K562 (cell line): ENCODE data around the gene ARF1. TPM values are rescaled to one million over a fixed set of nuclear protein-coding genes. Genes with fewer than 3 reads are reported as not detected.

ENCODE experiments used
- BCLAF1 ChIP-seq, 2 experiments: fragments of 450-650 bp in 1 of 2; IDR thresholded peaks; 2 replicates each; pipeline ENCODE4 v1.6.1; 2011 to 2017; ENCODE audit warnings: low read depth in 2 of 2, antibody characterized with exemption in 1 of 2, borderline replicate concordance in 1 of 2, low read length in 1 of 2, mild to moderate bottlenecking in 1 of 2, mixed read lengths in 1 of 2; ENCODE audit not compliant: control insufficient read depth in 1 of 2
- BMI1 ChIP-seq: fragments of 150-350 bp; IDR thresholded peaks from 2 replicates; pipeline ENCODE4 v1.6.1; 2014; ENCODE audit warnings: low read length
- GTF2F1 ChIP-seq: IDR thresholded peaks from 2 replicates; pipeline ENCODE4 v1.6.1; 2011; ENCODE audit warnings: low read depth, low read length, improper control_type of control experiment
- KAT2B ChIP-seq: IDR thresholded peaks from one replicate; pipeline ENCODE4 v1.6.1; 2012; ENCODE audit warnings: low read depth, mild to moderate bottlenecking, control low read depth, inconsistent platforms, low read length, moderate library complexity
- MAFF ChIP-seq: IDR thresholded peaks from 2 replicates; pipeline ENCODE4 v1.6.1; 2012; ENCODE audit warnings: low read length, improper control_type of control experiment
- MEIS2 ChIP-seq: fragments of 450-650 bp; IDR thresholded peaks from 2 replicates; pipeline ENCODE4 v1.6.1; 2014; ENCODE audit warnings: mild to moderate bottlenecking; ENCODE audit not compliant: partially characterized antibody
- MXI1 ChIP-seq: IDR thresholded peaks from 2 replicates; pipeline ENCODE4 v1.6.1; 2011; ENCODE audit warnings: low read depth, mild to moderate bottlenecking, improper control_type of control experiment, low read length
- NCOR1 ChIP-seq: fragments of 450-650 bp; IDR thresholded peaks from 2 replicates; pipeline ENCODE4 v1.6.1; 2016; ENCODE audit warnings: mild to moderate bottlenecking, moderate library complexity
- NFRKB ChIP-seq: fragments of 450-650 bp; IDR thresholded peaks from 2 replicates; pipeline ENCODE4 v1.6.1; 2016; ENCODE audit warnings: low read depth
- NRF1 ChIP-seq, 2 experiments: fragments of 450-650 bp; IDR thresholded peaks in 1 of 2; conservative IDR thresholded peaks in 1 of 2; 2 replicates each; pipeline ENCODE4 v1.6.1; 2014; ENCODE audit warnings: mild to moderate bottlenecking in 2 of 2
- PHB2 ChIP-seq: fragments of 450-650 bp; IDR thresholded peaks from 2 replicates; pipeline ENCODE4 v1.6.1; 2017; ENCODE audit warnings: low read depth
- SMAD4 ChIP-seq: fragments of 250-450 bp; sonication (Bioruptor Pico); conservative IDR thresholded peaks from 2 replicates; pipeline ENCODE4 v1.8.0; 2021; ENCODE audit warnings: inconsistent platforms, mild to moderate bottlenecking, moderate library complexity
- TARDBP ChIP-seq: fragments of 450-650 bp; IDR thresholded peaks from 2 replicates; pipeline ENCODE4 v1.6.1; 2016
- ZBTB8A ChIP-seq: fragments of 450-650 bp; IDR thresholded peaks from 2 replicates; pipeline ENCODE4 v1.6.1; 2018; ENCODE audit warnings: mild to moderate bottlenecking, moderate library complexity; ENCODE audit not compliant: partially characterized antibody
- ZKSCAN8 ChIP-seq: fragments of 200-800 bp; sonication (Bioruptor generic); IDR thresholded peaks from 2 replicates; pipeline ENCODE4 v1.6.1; 2016; ENCODE audit warnings: missing genetic modification characterization, missing compliant biosample characterization
- ZNF197 ChIP-seq: fragments of 200-800 bp; sonication (Bioruptor generic); IDR thresholded peaks from 2 replicates; pipeline ENCODE4 v1.6.1; 2016; ENCODE audit warnings: low read depth, missing genetic modification characterization, missing compliant biosample characterization
- ZNF282 ChIP-seq: sonication (generic); formaldehyde crosslinking; IDR thresholded peaks from 2 replicates; pipeline ENCODE4 v1.8.1; 2023; ENCODE audit warnings: missing genetic modification reagents
- ZNF512 ChIP-seq: IDR thresholded peaks from 2 replicates; pipeline ENCODE4 v1.6.1; 2016; ENCODE audit warnings: missing genetic modification characterization, missing compliant biosample characterization
- polyA plus RNA-seq, 8 experiments: library from polyadenylated mRNA; depleted of rRNA in 4 of 8; stranded (reverse) in 5 of 8; unstranded in 3 of 8; fragments of >200 nt; fragmentation: Nextera tagmentation in 2 of 8; fragmentation: Illumina TruSeq in 1 of 8; extraction: Ambion mirVana in 2 of 8; extraction: Trizol in 1 of 8; gene quantifications; 2 replicates each; pipeline versions ENCODE4 v1.2.1 to v1.2.3, GENCODE V29; 2011 to 2014; ENCODE audit warnings: inconsistent platforms in 1 of 8, missing spikeins in 1 of 8
- total RNA-seq, 7 experiments: library from RNA; depleted of rRNA in 6 of 7; stranded (reverse); fragments of >200 nt in 6 of 7; fragmentation: Illumina TruSeq in 2 of 7; extraction: Trizol in 2 of 7; gene quantifications; 2 replicates each; pipeline versions ENCODE4 v1.2.1 to v1.2.3, GENCODE V29; 2011 to 2021; ENCODE audit warnings: low replicate concordance in 1 of 7
- TF ChIP-seq, protein P1 (sequence below): fragments of 450-650 bp; formaldehyde crosslinking; IDR thresholded peaks from 2 replicates; pipeline ENCODE4 v1.4.0; 2020; ENCODE audit warnings: mild to moderate bottlenecking, moderate library complexity
- TF ChIP-seq, protein P2 (sequence below): sonication (generic); IDR thresholded peaks from 2 replicates; pipeline ENCODE4 v1.6.1; 2016
- TF ChIP-seq, protein P3 (sequence below): fragments of 450-650 bp; formaldehyde crosslinking; IDR thresholded peaks from 2 replicates; pipeline ENCODE4 v1.4.0; 2020; ENCODE audit warnings: mild to moderate bottlenecking, mixed read lengths

Gene ARF1
- total and polyA plus RNA-seq, 9 of the 15 experiments (the other 6 are each of a cell fraction or from before 2014, with no cell fraction given), result 69.8 to 593 (median 325) TPM

DNA sequence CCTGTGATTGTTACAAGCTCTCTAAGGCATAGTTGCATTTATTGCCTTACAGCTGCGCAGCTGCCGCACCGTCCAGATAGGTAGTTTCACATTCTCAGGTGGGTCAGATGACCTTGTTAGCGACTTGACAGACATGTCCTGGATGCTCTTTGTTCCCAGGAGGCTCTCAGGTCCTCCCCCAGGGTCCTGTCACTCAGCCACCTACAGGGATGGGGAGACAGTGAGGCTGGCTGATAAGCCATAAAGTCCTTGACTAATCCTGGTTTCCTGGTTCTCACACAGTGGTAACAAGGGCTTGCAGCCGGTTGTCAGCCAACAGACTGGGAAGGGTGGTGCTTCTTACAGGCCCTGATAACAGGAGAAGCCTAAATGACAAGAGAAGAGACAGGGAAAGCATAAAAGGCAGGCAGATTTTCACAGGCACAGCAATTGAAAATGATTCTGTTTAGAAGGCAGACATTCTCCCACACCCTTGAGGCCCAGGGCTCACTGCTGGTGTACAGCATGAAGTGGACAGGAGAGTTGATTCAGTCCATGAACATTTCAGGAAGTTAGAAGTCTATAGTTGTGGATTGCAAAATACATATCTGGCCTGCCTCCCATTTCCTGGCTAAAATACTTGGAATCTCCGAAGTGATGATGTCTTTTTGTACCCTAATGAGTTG is 2.9 kb downstream of the ARF1 start (continued):
- TF ChIP-seq, protein P1, sequence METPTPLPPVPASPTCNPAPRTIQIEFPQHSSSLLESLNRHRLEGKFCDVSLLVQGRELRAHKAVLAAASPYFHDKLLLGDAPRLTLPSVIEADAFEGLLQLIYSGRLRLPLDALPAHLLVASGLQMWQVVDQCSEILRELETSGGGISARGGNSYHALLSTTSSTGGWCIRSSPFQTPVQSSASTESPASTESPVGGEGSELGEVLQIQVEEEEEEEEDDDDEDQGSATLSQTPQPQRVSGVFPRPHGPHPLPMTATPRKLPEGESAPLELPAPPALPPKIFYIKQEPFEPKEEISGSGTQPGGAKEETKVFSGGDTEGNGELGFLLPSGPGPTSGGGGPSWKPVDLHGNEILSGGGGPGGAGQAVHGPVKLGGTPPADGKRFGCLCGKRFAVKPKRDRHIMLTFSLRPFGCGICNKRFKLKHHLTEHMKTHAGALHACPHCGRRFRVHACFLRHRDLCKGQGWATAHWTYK (CRISPR knock-in tag), result no peak
- no peak for TF ChIP-seq TARDBP
- TF ChIP-seq, protein P2, sequence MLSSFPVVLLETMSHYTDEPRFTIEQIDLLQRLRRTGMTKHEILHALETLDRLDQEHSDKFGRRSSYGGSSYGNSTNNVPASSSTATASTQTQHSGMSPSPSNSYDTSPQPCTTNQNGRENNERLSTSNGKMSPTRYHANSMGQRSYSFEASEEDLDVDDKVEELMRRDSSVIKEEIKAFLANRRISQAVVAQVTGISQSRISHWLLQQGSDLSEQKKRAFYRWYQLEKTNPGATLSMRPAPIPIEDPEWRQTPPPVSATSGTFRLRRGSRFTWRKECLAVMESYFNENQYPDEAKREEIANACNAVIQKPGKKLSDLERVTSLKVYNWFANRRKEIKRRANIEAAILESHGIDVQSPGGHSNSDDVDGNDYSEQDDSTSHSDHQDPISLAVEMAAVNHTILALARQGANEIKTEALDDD, result peak; percentile 93
- no peak for TF ChIP-seq BCLAF1 (IDR thresholded peaks at IDR 0.05; ENCODE audit: borderline replicate concordance in 1 of 2, control insufficient read depth in 1 of 2, low read depth in 2 of 2, low read length in 1 of 2)
- TF ChIP-seq PHB2, result no peak
- peak; percentile 45 to 55; a peak in 2 of 4 replicates for TF ChIP-seq NRF1 (conservative IDR thresholded peaks at IDR 0.05 in 1 of 2, IDR thresholded peaks at IDR 0.05 in 1 of 2)
- TF ChIP-seq GTF2F1, result no peak
- TF ChIP-seq NFRKB, result no peak
- no peak for TF ChIP-seq BMI1
- no peak for TF ChIP-seq ZNF512 (tag)
- peak; percentile 80 for TF ChIP-seq NCOR1
- TF ChIP-seq MXI1, result no peak
- TF ChIP-seq ZBTB8A, result no peak
- TF ChIP-seq MEIS2, result peak; percentile 69
- no peak for TF ChIP-seq MAFF
- TF ChIP-seq ZNF197, result no peak
- no peak for TF ChIP-seq KAT2B
- peak; percentile 65 for TF ChIP-seq SMAD4 (CRISPR knock-in tag)
- TF ChIP-seq ZNF282 (CRISPR knock-in tag), result no peak
- no peak for TF ChIP-seq ZKSCAN8
- TF ChIP-seq, protein P3, sequence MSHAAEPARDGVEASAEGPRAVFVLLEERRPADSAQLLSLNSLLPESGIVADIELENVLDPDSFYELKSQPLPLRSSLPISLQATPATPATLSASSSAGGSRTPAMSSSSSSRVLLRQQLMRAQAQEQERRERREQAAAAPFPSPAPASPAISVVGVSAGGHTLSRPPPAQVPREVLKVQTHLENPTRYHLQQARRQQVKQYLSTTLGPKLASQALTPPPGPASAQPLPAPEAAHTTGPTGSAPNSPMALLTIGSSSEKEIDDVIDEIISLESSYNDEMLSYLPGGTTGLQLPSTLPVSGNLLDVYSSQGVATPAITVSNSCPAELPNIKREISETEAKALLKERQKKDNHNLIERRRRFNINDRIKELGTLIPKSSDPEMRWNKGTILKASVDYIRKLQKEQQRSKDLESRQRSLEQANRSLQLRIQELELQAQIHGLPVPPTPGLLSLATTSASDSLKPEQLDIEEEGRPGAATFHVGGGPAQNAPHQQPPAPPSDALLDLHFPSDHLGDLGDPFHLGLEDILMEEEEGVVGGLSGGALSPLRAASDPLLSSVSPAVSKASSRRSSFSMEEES, result no peak
